Aorta (tissue), 5 donors: ENCODE measurements around the gene PCBP3. TPM values are rescaled to one million over a fixed set of nuclear protein-coding genes. Genes with fewer than 3 reads are reported as not detected.

Experiments used
- ATAC-seq: fragments of 200-7000 bp; cut with Tn5 transposase; one replicate; pipeline ENCODE4 v1.9.1; 2022; ENCODE audit warnings: moderate library complexity; ENCODE audit not compliant: low FRiP score
- DNase-seq, 2 donors: peaks; one replicate each; pipeline ENCODE4 v3.0.0-alpha.2; 2020
- H3K27ac ChIP-seq, 2 donors: one replicate each; pipeline ENCODE4 v1.5.1; 2013; ENCODE audit warnings: low read length in 2 of 2, mild to moderate bottlenecking in 2 of 2, moderate library complexity in 2 of 2, control low read depth in 1 of 2, inconsistent platforms in 1 of 2, low read depth in 1 of 2
- H3K27me3 ChIP-seq, 2 donors: one replicate each; pipeline ENCODE4 v1.6.1; 2013; ENCODE audit warnings: control low read depth in 1 of 2, low read length in 1 of 2, mild to moderate bottlenecking in 1 of 2, moderate library complexity in 1 of 2; ENCODE audit not compliant: insufficient read depth in 2 of 2, control insufficient read depth in 1 of 2
- H3K36me3 ChIP-seq, 2 donors: one replicate each; pipeline ENCODE4 v1.6.1; 2013; ENCODE audit warnings: control low read depth in 1 of 2, low read length in 1 of 2, mild to moderate bottlenecking in 1 of 2; ENCODE audit not compliant: insufficient read depth in 2 of 2, control insufficient read depth in 1 of 2
- H3K4me1 ChIP-seq, 2 donors: one replicate each; pipeline ENCODE4 v1.6.1; 2013; ENCODE audit warnings: low read length in 2 of 2, control low read depth in 1 of 2, mild to moderate bottlenecking in 1 of 2, moderate library complexity in 1 of 2; ENCODE audit not compliant: insufficient read depth in 2 of 2, control insufficient read depth in 1 of 2
- H3K4me3 ChIP-seq, 2 donors: one replicate each; pipeline ENCODE4 v1.5.1; 2013; ENCODE audit warnings: low read length in 2 of 2, control low read depth in 1 of 2, mild to moderate bottlenecking in 1 of 2
- H3K9me3 ChIP-seq: one replicate; pipeline ENCODE4 v1.6.1; 2013; ENCODE audit warnings: mild to moderate bottlenecking, low read length; ENCODE audit not compliant: control insufficient read depth
- WGBS, 2 donors: extraction: QIAGEN DNeasy Blood & Tissue Kit; methylation state at CpG; one replicate each; pipeline ENCODE4 v1.1.7; 2013; 5-methylcytosine and 5-hydroxymethylcytosine counted together
- intact Hi-C, 2 donors: fragments of 100-400 bp; cut with DNase I; formaldehyde crosslinking; loops; one replicate each; pipeline versions ENCODE4 v1.14.2 to v1.15.0; 2022
- polyA plus RNA-seq, 2 donors: library from polyadenylated mRNA; stranded (reverse); fragments of 200-250 nt; gene quantifications; one replicate each; pipeline ENCODE4 v1.2.3, GENCODE V29; 2013
- total RNA-seq, 2 donors: library from RNA; stranded (reverse); fragmentation: NEBNext Ultra II Directional; extraction: Animal tissue kit (Norgen Biotek cat#: 25700); gene quantifications; one replicate each; pipeline ENCODE4 v1.2.1, GENCODE V29; 2021
- donor health status: healthy with polysubstance abuse.
- donor health status: Bipolar disorder and iron deficiency.
- donor health status: DM: no; HTN: no; CAD: no.
- donor health status: DM: no; HTN: no; CAD: no.
- donor health status: DM: yes; HTN: yes; CAD: no.

Gene PCBP3
- total and polyA plus RNA-seq, 4 donors, result 3.6 to 15.0 (median 7.0) TPM; not detected in 1

DNA sequence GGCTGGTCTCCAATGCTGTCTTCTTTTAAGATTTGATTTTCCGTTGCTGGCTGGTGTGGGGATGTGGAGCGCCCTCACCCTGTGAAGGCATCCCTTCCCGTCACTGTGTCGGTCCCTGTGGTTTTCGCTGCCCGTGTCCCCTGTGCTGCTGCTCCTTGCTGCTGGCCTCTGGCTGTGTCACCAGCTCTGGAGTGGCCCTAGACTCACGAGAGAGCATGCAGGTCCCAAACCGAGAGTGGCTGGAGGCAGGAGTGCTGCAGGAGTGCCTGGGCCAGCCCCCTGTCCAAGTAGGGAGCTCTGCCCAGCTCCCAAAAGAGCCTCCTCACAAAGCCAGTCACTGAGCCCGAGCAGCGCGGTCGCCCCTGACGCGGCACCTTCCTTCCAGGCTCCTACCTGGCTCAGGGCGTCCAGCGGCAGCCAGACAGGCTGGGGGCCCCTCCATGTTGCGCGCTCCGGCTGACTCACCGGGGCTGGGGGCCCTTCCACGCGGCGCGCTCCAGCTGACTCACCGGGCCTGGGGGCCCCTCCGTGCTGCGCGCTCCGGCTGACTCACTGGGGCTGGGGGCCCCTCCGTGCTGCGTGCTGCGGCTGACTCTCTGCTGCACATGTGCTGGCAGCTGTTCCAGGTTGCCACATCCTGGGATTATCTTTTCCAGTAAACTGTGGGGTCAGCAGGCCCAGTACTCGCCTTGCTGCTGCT, 231.3 kb downstream of the PCBP3 start:
- Histone ChIP-seq H3K36me3 (no peaks in the 10 kb centered on the region), H3K27ac (no peak overlapping the region), H3K27me3 (no peaks in the 10 kb centered on the region), H3K4me1 (no peaks in the 10 kb centered on the region), H3K9me3 (no peaks in the 10 kb centered on the region), H3K4me3 (no peak overlapping the region)
- peak; percentile 56 to 77 for DNase-seq
- WGBS, 2 donors, result 79 to 87% methylated on average over 29 to 33 of the region's 33 CpGs
- peak; percentile 53 for ATAC-seq
- intact Hi-C loops, result no loop called here

GRCh38 chr21:45875416-45875760, 231.9 kb downstream of the PCBP3 start:
- Histone ChIP-seq H3K9me3 (no peaks in the 10 kb centered on the region), H3K27me3 (no peaks in the 10 kb centered on the region), H3K36me3 (no peaks in the 10 kb centered on the region), H3K4me3 (no peak overlapping the region), H3K27ac (no peak overlapping the region), H3K4me1 (no peaks in the 10 kb centered on the region)
- ATAC-seq (no peak), DNase-seq (peak; percentile 31 to 51)
- intact Hi-C loops, result no loop called here
- 89 to 92% methylated on average over 6 of the region's 6 CpGs for WGBS, 2 donors

- Histone ChIP-seq H3K36me3 (no peaks in the 10 kb centered on the region), H3K9me3 (no peaks in the 10 kb centered on the region), H3K27me3 (no peaks in the 10 kb centered on the region), H3K4me3 (no peak overlapping the region), H3K4me1 (no peaks in the 10 kb centered on the region), H3K27ac (no peak overlapping the region)
- 95 to 96% methylated on average over 12 of the region's 12 CpGs for WGBS, 2 donors
- ATAC-seq (no peak), DNase-seq (peak; percentile 33 to 68)
- intact Hi-C loops, result no loop called here
Measured at GRCh38 chr21:45875881-45876280, 232.4 kb downstream of the PCBP3 start.

- no peak for ATAC-seq
Measured at GRCh38 chr21:45876381-45877170, 233.1 kb downstream of the PCBP3 start.

DNA sequence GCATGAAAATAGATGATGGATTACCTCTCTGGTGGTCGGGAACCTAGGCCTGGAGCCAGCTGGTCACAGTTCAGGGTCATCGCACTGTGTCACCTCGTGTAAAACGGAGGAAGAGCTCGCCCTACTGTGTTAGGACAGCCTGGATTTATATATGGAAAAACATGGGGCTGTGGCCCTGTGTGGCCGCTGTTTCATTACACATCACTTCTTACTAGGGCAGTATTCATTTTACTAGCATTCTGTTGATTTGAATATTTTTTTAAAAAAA, 233.6 kb downstream of the PCBP3 start:
- DNase-seq (peak; percentile 17 to 18), ATAC-seq (no peak)
- Histone ChIP-seq H3K4me1 (no peaks in the 10 kb centered on the region), H3K36me3 (no peaks in the 10 kb centered on the region), H3K27ac (no peak overlapping the region), H3K9me3 (no peaks in the 10 kb centered on the region), H3K4me3 (no peak overlapping the region), H3K27me3 (no peaks in the 10 kb centered on the region)
- intact Hi-C loops, result no loop called here
- WGBS, 2 donors, result 81 to 84% methylated on average over 6 of the region's 6 CpGs

More at GRCh38 chr21:45876381-45877170, 233.1 kb downstream of the PCBP3 start:
- intact Hi-C loops, result no loop called here
- Histone ChIP-seq H3K9me3 (no peaks in the 10 kb centered on the region), H3K27ac (no peak overlapping the region), H3K4me3 (no peak overlapping the region), H3K4me1 (no peaks in the 10 kb centered on the region), H3K36me3 (no peaks in the 10 kb centered on the region), H3K27me3 (no peaks in the 10 kb centered on the region)
- DNase-seq, result peak; percentile 40 to 74
- 63 to 71% methylated on average over 27 to 28 of the region's 28 CpGs for WGBS, 2 donors

GRCh38 chr21:45877821-45878469, 234.4 kb downstream of the PCBP3 start:
- intact Hi-C loops, result no loop called here
- WGBS, 2 donors, result 83 to 89% methylated on average over 9 of the region's 9 CpGs

DNA sequence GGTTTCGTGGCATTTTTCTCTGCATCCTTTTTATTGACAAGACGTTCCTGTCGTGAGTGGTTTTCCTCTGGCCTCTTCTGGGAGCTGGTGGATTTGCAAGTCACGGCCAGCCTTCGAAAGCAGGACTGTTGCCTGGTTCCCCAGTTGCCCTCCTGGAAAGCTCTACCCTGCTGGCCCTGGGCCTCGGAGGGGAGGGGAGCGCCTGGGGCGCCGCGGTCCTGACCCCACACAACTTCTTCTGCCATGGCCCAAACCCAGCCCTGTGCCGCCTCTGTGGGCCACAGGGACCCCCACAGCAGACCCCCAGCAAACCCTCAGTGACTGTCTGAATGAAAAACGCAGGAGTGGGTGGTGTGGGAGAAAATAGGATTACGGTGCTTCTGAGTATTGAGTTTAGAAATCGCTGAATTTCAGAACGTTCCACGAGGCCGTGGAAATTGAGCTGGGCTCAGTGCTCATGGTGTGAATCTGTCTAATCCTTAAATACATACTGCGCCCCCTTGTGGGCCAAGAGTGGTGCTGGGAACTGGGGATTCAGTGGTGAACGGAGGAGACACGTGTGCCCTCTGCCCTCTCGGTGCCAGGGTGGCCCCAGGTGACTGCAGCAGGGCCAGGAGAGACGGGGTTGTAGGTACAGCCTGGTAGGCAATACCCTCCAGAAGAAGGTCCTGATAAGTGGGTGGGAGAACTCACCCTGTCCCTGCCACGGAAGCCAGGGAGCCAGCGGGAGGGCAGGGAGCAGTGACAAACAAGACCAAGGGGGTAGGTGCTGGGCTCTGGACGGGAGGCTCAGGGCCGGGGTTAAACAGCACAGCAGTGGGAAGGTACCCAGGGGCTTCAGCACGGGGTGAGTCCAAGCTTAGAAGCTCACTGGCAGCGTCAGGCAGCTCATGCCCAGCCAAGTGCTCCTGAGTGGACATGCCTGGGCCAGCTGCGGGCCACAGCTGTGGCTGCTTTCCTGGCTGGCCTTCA, 236.9 kb downstream of the PCBP3 start:
- WGBS, 2 donors, result 41 to 47% methylated on average over 29 of the region's 29 CpGs
- DNase-seq, result peak; percentile 78 to 86
- no peak overlapping the region for H3K27ac ChIP-seq
- H3K9me3 ChIP-seq, result no peaks in the 10 kb centered on the region
- no peak overlapping the region for H3K4me3 ChIP-seq
- no peaks in the 10 kb centered on the region for H3K27me3 ChIP-seq
- no peaks in the 10 kb centered on the region for H3K4me1 ChIP-seq
- H3K36me3 ChIP-seq, result no peaks in the 10 kb centered on the region
- intact Hi-C loops, result no loop called here
- ATAC-seq, result peak; percentile 55

More at GRCh38 chr21:45877821-45878469, 234.4 kb downstream of the PCBP3 start:
- Histone ChIP-seq H3K9me3 (no peaks in the 10 kb centered on the region), H3K36me3 (no peaks in the 10 kb centered on the region), H3K27ac (no peak overlapping the region), H3K4me3 (no peak overlapping the region), H3K4me1 (no peaks in the 10 kb centered on the region), H3K27me3 (no peaks in the 10 kb centered on the region)
- DNase-seq (peak; percentile 41 to 49), ATAC-seq (no peak)

GRCh38 chr21:45882645-45883044, 239.1 kb downstream of the PCBP3 start:
- WGBS, 2 donors, result 59 to 76% methylated on average over 8 of the region's 8 CpGs
- Histone ChIP-seq H3K4me3 (no peak overlapping the region), H3K27me3 (no peaks in the 10 kb centered on the region), H3K36me3 (no peaks in the 10 kb centered on the region), H3K27ac (no peak overlapping the region), H3K4me1 (no peaks in the 10 kb centered on the region), H3K9me3 (no peaks in the 10 kb centered on the region)
- DNase-seq, result peak in 1 of 2 donors; percentile 15
- ATAC-seq, result no peak
- intact Hi-C loops, result no loop called here
